H1 (cell line): ENCODE measurements around the gene C1RL. TPM values are rescaled to one million over a fixed set of nuclear protein-coding genes. Genes with fewer than 3 reads are reported as not detected.

Experiments
- CTCF ChIA-PET: fragments of 300-600 bp; sonication (Branson Sonifier 250); formaldehyde crosslinking; loops from one replicate; lab custom pipeline; 2021; ENCODE audit not compliant: partially characterized antibody; lab: Charles Lee
- POLR2A ChIA-PET: fragments of 300-600 bp; sonication (Branson Sonifier 250); formaldehyde crosslinking; loops from one replicate; lab custom pipeline; 2021; ENCODE audit warnings: inconsistent platforms; ENCODE audit not compliant: partially characterized antibody; lab: Charles Lee
- DNase-seq, 2 experiments: peaks; one replicate each; pipeline versions ENCODE4 v3.0.0 to v3.0.0-alpha.2; 2010 to 2022; ENCODE audit warnings: low spot score in 2 of 2, low read depth in 1 of 2, mixed read lengths in 1 of 2
- FAIRE-seq: peaks from 2 replicates; lab custom pipeline; 2011; peaks lifted over from hg19 to GRCh38; lab: Jason Lieb, UNC
- H2AFZ ChIP-seq: 2 replicates; pipeline ENCODE4 v1.8.1; 2012; ENCODE audit warnings: low read length, inconsistent platforms
- H2AK5ac ChIP-seq: 2 replicates; pipeline ENCODE4 v1.6.1; 2013; ENCODE audit warnings: low read depth, low read length
- H2BK120ac ChIP-seq: replicated peaks from 2 replicates; pipeline ENCODE3; 2013; ENCODE audit warnings: low read depth, low read length, inconsistent platforms
- H2BK12ac ChIP-seq: 2 replicates; pipeline ENCODE4 v1.6.1; 2013; ENCODE audit warnings: low read depth, low read length
- H2BK15ac ChIP-seq: 2 replicates; pipeline ENCODE4 v1.6.1; 2013; ENCODE audit warnings: low read length
- H2BK20ac ChIP-seq: 2 replicates; pipeline ENCODE4 v1.6.1; 2013; ENCODE audit warnings: low read length
- H2BK5ac ChIP-seq: 2 replicates; pipeline ENCODE4 v1.6.1; 2013; ENCODE audit warnings: low read depth, low read length
- H3K14ac ChIP-seq: 2 replicates; pipeline ENCODE4 v1.6.1; 2013; ENCODE audit warnings: inconsistent platforms; ENCODE audit not compliant: insufficient read length
- H3K18ac ChIP-seq: 2 replicates; pipeline ENCODE4 v1.6.1; 2013; ENCODE audit warnings: low read length; ENCODE audit errors: extremely low read depth
- H3K23ac ChIP-seq: 2 replicates; pipeline ENCODE4 v1.6.1; 2013; ENCODE audit warnings: inconsistent platforms; ENCODE audit not compliant: insufficient read length
- H3K23me2 ChIP-seq: 2 replicates; pipeline ENCODE4 v1.6.1; 2013; ENCODE audit warnings: low read depth, low read length
- H3K27ac ChIP-seq: 2 replicates; pipeline ENCODE4 v1.6.1; 2011; ENCODE audit warnings: low read depth, low read length, inconsistent platforms
- H3K27me3 ChIP-seq, 4 experiments: replicated peaks in 1 of 4; 1 replicate in 1 of 4; 2 replicates in 3 of 4; pipeline versions ENCODE4 v1.6.1 to v1.8.1; 2011 to 2013; ENCODE audit warnings: low read length in 3 of 4, mild to moderate bottlenecking in 3 of 4, inconsistent platforms in 2 of 4, mixed read lengths in 2 of 4, moderate library complexity in 1 of 4; ENCODE audit not compliant: control insufficient read depth in 3 of 4, insufficient read depth in 3 of 4; ENCODE audit errors: extremely low read depth in 1 of 4
- H3K36me3 ChIP-seq, 4 experiments: 2 replicates each; pipeline versions ENCODE4 v1.6.1 to v1.8.1; 2011 to 2013; ENCODE audit warnings: mild to moderate bottlenecking in 4 of 4, low read length in 3 of 4, moderate library complexity in 2 of 4, control low read depth in 1 of 4, inconsistent platforms in 1 of 4; ENCODE audit not compliant: insufficient read depth in 4 of 4, control insufficient read depth in 2 of 4
- H3K4ac ChIP-seq: replicated peaks from 2 replicates; pipeline ENCODE3; 2013; ENCODE audit warnings: low read length, low read depth, mixed read lengths, inconsistent platforms; ENCODE audit not compliant: insufficient read length
- H3K4me1 ChIP-seq, 4 experiments: replicated peaks in 1 of 4; 1 replicate in 1 of 4; 2 replicates in 3 of 4; pipeline versions ENCODE4 v1.6.1 to v1.8.1; 2011 to 2013; ENCODE audit warnings: low read length in 3 of 4, inconsistent platforms in 2 of 4, mixed read lengths in 1 of 4; ENCODE audit not compliant: insufficient read depth in 4 of 4, control insufficient read depth in 3 of 4
- H3K4me2 ChIP-seq, 2 experiments: 2 replicates each; pipeline versions ENCODE4 v1.6.1 to v1.8.1; 2011 to 2013; ENCODE audit warnings: low read depth in 2 of 2, low read length in 2 of 2, control low read depth in 1 of 2, inconsistent platforms in 1 of 2, mild to moderate bottlenecking in 1 of 2; ENCODE audit not compliant: insufficient read depth in 1 of 2
- H3K4me3 ChIP-seq, 4 experiments: fragments of 200-600, 300-600 bp in 1 of 4; sonication (generic), shearing (Covaris generic), sonication (Bioruptor Twin) in 1 of 4; 2 replicates each; pipeline versions ENCODE4 v1.5.1 to v1.8.1; 2011 to 2016; ENCODE audit warnings: low read length in 4 of 4, low read depth in 3 of 4, control low read depth in 2 of 4, inconsistent platforms in 2 of 4, mild to moderate bottlenecking in 2 of 4, mixed read lengths in 1 of 4, moderate library complexity in 1 of 4; ENCODE audit not compliant: insufficient read depth in 2 of 4; ENCODE audit errors: extremely low read depth in 1 of 4
- H3K56ac ChIP-seq: replicated peaks from 2 replicates; pipeline ENCODE3; 2013; ENCODE audit warnings: low read depth, mild to moderate bottlenecking, mixed read lengths, low read length, inconsistent platforms; ENCODE audit not compliant: insufficient read length
- H3K79me1 ChIP-seq: 2 replicates; pipeline ENCODE4 v1.6.1; 2013; ENCODE audit warnings: low read depth, low read length, control low read depth
- H3K79me2 ChIP-seq, 2 experiments: 2 replicates each; pipeline versions ENCODE4 v1.6.1 to v1.8.1; 2012 to 2013; ENCODE audit warnings: low read length in 2 of 2, mild to moderate bottlenecking in 2 of 2, inconsistent platforms in 1 of 2; ENCODE audit not compliant: insufficient read depth in 2 of 2, control insufficient read depth in 1 of 2
- H3K9ac ChIP-seq, 4 experiments: replicated peaks in 1 of 4; 1 replicate in 1 of 4; 2 replicates in 3 of 4; pipeline versions ENCODE4 v1.6.1 to v1.8.1; 2011 to 2013; ENCODE audit warnings: low read depth in 3 of 4, low read length in 3 of 4, control low read depth in 2 of 4, mild to moderate bottlenecking in 2 of 4, moderate library complexity in 2 of 4, inconsistent platforms in 1 of 4; ENCODE audit errors: extremely low read depth in 1 of 4
- H3K9me3 ChIP-seq, 2 experiments: 2 replicates each; pipeline versions ENCODE4 v1.6.1 to v1.8.1; 2012 to 2013; ENCODE audit warnings: mild to moderate bottlenecking in 2 of 2, moderate library complexity in 2 of 2, control low read depth in 1 of 2, inconsistent platforms in 1 of 2, low read depth in 1 of 2, low read length in 1 of 2, mixed read lengths in 1 of 2; ENCODE audit not compliant: insufficient read depth in 2 of 2
- H4K20me1 ChIP-seq, 2 experiments: replicated peaks in 1 of 2; 2 replicates each; pipeline versions ENCODE3 to v1.8.1; 2011 to 2013; ENCODE audit warnings: inconsistent platforms in 2 of 2, low read length in 2 of 2, mild to moderate bottlenecking in 1 of 2; ENCODE audit not compliant: insufficient read depth in 2 of 2, control insufficient read depth in 1 of 2
- H4K5ac ChIP-seq: 2 replicates; pipeline ENCODE4 v1.6.1; 2013; ENCODE audit warnings: low read length, low read depth, mixed read lengths, inconsistent platforms; ENCODE audit not compliant: insufficient read length
- H4K8ac ChIP-seq: 2 replicates; pipeline ENCODE4 v1.8.0; 2013; ENCODE audit warnings: mild to moderate bottlenecking, moderate library complexity, low read length, inconsistent platforms; ENCODE audit not compliant: insufficient read depth; ENCODE audit errors: extremely low read depth
- H4K91ac ChIP-seq: replicated peaks from 2 replicates; pipeline ENCODE3; 2013; ENCODE audit warnings: low read length, mixed read lengths, inconsistent platforms; ENCODE audit not compliant: insufficient read length
- CBX8 ChIP-seq: fragments of 300-800, 300-1000 bp; sonication (generic); IDR thresholded peaks from 2 replicates; pipeline ENCODE4 v1.7.1; 2016; ENCODE audit warnings: low read depth, low read length, borderline replicate concordance
- FOSL1 ChIP-seq: IDR thresholded peaks from 2 replicates; pipeline ENCODE4 v1.6.1; 2011; ENCODE audit warnings: mild to moderate bottlenecking, low read depth, low read length, moderate library complexity; ENCODE audit not compliant: insufficient read depth
- GTF2F1 ChIP-seq: IDR thresholded peaks from 2 replicates; pipeline ENCODE4 v1.6.1; 2012; ENCODE audit warnings: low read depth, low read length, improper control_type of control experiment, borderline replicate concordance
- NANOG ChIP-seq: IDR thresholded peaks from 2 replicates; pipeline ENCODE4 v1.6.1; 2011; ENCODE audit warnings: low read length, low read depth, mild to moderate bottlenecking, inconsistent platforms; ENCODE audit not compliant: insufficient read depth, poor library complexity, severe bottlenecking
- NRF1 ChIP-seq: IDR thresholded peaks from 2 replicates; pipeline ENCODE4 v1.6.1; 2011; ENCODE audit warnings: mild to moderate bottlenecking, low read depth, low read length, improper control_type of control experiment
- PHF8 ChIP-seq: fragments of 200-600 bp; sonication (generic); conservative IDR thresholded peaks from 2 replicates; pipeline ENCODE4 v1.7.1; 2012; ENCODE audit warnings: low read depth, mild to moderate bottlenecking, inconsistent platforms, low read length, moderate library complexity
- POLR2A ChIP-seq, 2 experiments: IDR thresholded peaks; 1 replicate in 1 of 2; 2 replicates in 1 of 2; pipeline ENCODE4 v1.6.1; 2011; ENCODE audit warnings: low read depth in 2 of 2, low read length in 2 of 2, mild to moderate bottlenecking in 2 of 2; ENCODE audit errors: control extremely low read depth in 1 of 2
- RFX5 ChIP-seq: IDR thresholded peaks from 2 replicates; pipeline ENCODE4 v1.6.1; 2011; ENCODE audit warnings: low read depth, low read length, improper control_type of control experiment, borderline replicate concordance
- SP2 ChIP-seq: IDR thresholded peaks from 2 replicates; pipeline ENCODE4 v1.6.1; 2012; ENCODE audit warnings: mild to moderate bottlenecking, low read length, inconsistent platforms
- SUZ12 ChIP-seq: fragments of 200-600 bp; sonication (generic); IDR thresholded peaks from 2 replicates; pipeline ENCODE4 v1.6.1; 2012; ENCODE audit warnings: mild to moderate bottlenecking, inconsistent platforms, low read length, moderate library complexity, mixed read lengths
- TCF12 ChIP-seq: IDR thresholded peaks from 2 replicates; pipeline ENCODE4 v1.6.1; 2011; ENCODE audit warnings: low read depth, mild to moderate bottlenecking, low read length
- YY1 ChIP-seq: IDR thresholded peaks from 2 replicates; pipeline ENCODE4 v1.6.1; 2011; ENCODE audit warnings: low read depth, mild to moderate bottlenecking, low read length
- WGBS, 2 experiments: shearing (Covaris generic) in 1 of 2; methylation state at CpG; one replicate each; pipeline versions ENCODE4 v1.1.6 to v1.1.7; 2013 to 2015; ENCODE audit warnings: low lambda C conversion rate in 2 of 2, mixed read lengths in 2 of 2, inconsistent platforms in 1 of 2, low coverage in 1 of 2, missing lambda C conversion rate in 1 of 2; ENCODE audit not compliant: insufficient replicate concordance in 2 of 2, insufficient coverage in 1 of 2, insufficient read length in 1 of 2; ENCODE audit errors: extremely low coverage in 1 of 2, missing lambda C conversion rate in 1 of 2; 5-methylcytosine and 5-hydroxymethylcytosine counted together
- polyA plus RNA-seq, 7 experiments: library from polyadenylated mRNA; depleted of rRNA in 3 of 7; stranded (reverse) in 5 of 7; unstranded in 2 of 7; fragments of >200 nt in 5 of 7; fragments of 200-250 nt in 2 of 7; gene quantifications; 1 replicate in 5 of 7; 2 replicates in 1 of 7; 4 replicates in 1 of 7; pipeline versions ENCODE4 v1.2.1 to v1.2.3, GENCODE V29; 2011 to 2013; ENCODE audit warnings: missing spikeins in 2 of 7, mixed read lengths in 2 of 7
- total RNA-seq: library from RNA; stranded (reverse); fragmentation: NEBNext Ultra II Directional; extraction: Animal tissue kit (Norgen Biotek cat#: 25700); gene quantifications from 2 replicates; pipeline ENCODE4 v1.2.1, GENCODE V29; 2021

C1RL gene
- total and polyA plus RNA-seq, 2 of the 8 experiments (the other 6 are each of a cell fraction or from before 2014, with no cell fraction given) = 11.4 to 15.5 TPM

GRCh38 chr12:7068240-7068993 lies 40.6 kb downstream of the C1RL start:
- H3K4me2 ChIP-seq = no peak overlapping the region
- H2AFZ ChIP-seq = no peak overlapping the region
- no peaks in the 10 kb centered on the region for H3K4me1 ChIP-seq
- H2BK5ac ChIP-seq = no peak overlapping the region
- H3K14ac ChIP-seq = no peak overlapping the region
- H4K5ac ChIP-seq = no peak overlapping the region
- no peak overlapping the region for H3K4ac ChIP-seq
- no peaks in the 10 kb centered on the region; a peak in 1 of 4 replicates for H3K9me3 ChIP-seq
- H2AK5ac ChIP-seq = no peak overlapping the region
- H3K27ac ChIP-seq = no peak overlapping the region
- no peak overlapping the region for H4K91ac ChIP-seq
- POLR2A ChIA-PET = interaction anchor here (0.6 to 2.8 kb wide), 9 partner anchors 8 to 124 kb away, joined by 3 to 11 read pairs (median 4); partner anchors contain the start of genes C12orf57, C1S and RNU7-1
- no peaks in the 10 kb centered on the region for H3K23me2 ChIP-seq
- no peak overlapping the region for H3K23ac ChIP-seq
- H3K79me2 ChIP-seq = no peaks in the 10 kb centered on the region
- no peak overlapping the region for H4K8ac ChIP-seq
- H3K79me1 ChIP-seq = no peaks in the 10 kb centered on the region
- H3K36me3 ChIP-seq = no peaks in the 10 kb centered on the region
- no peak overlapping the region for H3K56ac ChIP-seq
- no peak overlapping the region for H2BK20ac ChIP-seq
- CTCF ChIA-PET = interaction anchor here (0.6 to 3.4 kb wide), 9 partner anchors 8 to 645 kb away, joined by 3 to 12 read pairs (median 3); partner anchors contain the start of genes C1RL and C1S
- H3K27me3 ChIP-seq = no peaks in the 10 kb centered on the region
- no peak for FAIRE-seq
- no peak overlapping the region for H3K4me3 ChIP-seq
- WGBS, 2 experiments = 93% methylated on average over 11 of the region's 11 CpGs; no CpG with 5 or more reads in 1 of the 2 experiments
- no peaks in the 10 kb centered on the region for H4K20me1 ChIP-seq
- no peak overlapping the region for H2BK120ac ChIP-seq
- H2BK15ac ChIP-seq = no peak overlapping the region
- no peak overlapping the region for H2BK12ac ChIP-seq
- no peak for DNase-seq
- no peak overlapping the region for H3K9ac ChIP-seq
- H3K18ac ChIP-seq = no peak overlapping the region
- TF ChIP-seq SUZ12 = no peak
- no peak for TF ChIP-seq CBX8
- no peak for TF ChIP-seq TCF12
- TF ChIP-seq POLR2A (IDR thresholded peaks at IDR 0.05; ENCODE audit: control extremely low read depth in 1 of 2, low read depth in 2 of 2, low read length in 2 of 2) = no peak
- TF ChIP-seq GTF2F1 = no peak
- no peak for TF ChIP-seq YY1
- no peak for TF ChIP-seq RFX5
- TF ChIP-seq PHF8 = no peak
- no peak for TF ChIP-seq NANOG
- TF ChIP-seq SP2 = no peak
- no peak for TF ChIP-seq FOSL1
- no peak for TF ChIP-seq NRF1
